ENCODE results near the gene ARMH2.

ARMH2 gene

DNA sequence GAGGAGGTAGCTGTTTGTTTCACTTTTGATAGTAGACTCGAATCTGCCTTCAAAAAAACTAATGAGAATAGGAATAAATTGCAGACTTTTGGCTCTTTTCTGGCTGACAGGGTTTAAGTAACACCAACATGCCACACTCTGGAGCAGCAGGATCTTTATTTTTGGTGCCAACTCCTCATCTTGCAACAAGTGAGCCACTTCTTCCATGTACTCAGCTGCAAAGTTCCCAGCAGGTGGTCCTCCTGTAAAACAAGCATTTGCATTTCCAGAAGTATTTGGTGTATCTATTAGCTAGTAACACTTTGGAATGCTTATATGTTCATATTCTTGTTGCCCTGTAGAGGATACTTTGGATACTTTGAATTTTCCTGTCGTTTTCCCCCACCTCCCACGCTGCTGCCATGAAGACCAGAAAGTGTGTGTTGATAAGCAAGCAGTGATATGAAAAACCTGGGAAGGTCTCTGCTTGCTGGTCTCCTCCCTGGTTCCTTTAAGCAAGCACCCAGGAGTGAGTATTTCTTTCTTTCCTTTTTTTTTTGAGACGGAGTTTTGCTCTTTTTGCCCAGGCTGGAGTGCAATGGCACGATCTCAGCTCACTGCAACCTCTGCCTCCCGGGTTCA, 1.0 kb downstream of the ARMH2 start:
- no peak overlapping the region for H3K4me3 ChIP-seq (ENCODE audit: control insufficient read depth in 1 of 7, extremely low read depth in 1 of 7, insufficient read depth in 4 of 7, low read depth in 2 of 7, low read length in 6 of 7)
- H3K27ac ChIP-seq (ENCODE audit: insufficient read depth in 1 of 2, low read depth in 1 of 2, low read length in 2 of 2, poor library complexity in 1 of 2, severe bottlenecking in 2 of 2): no peak overlapping the region
- ChIA-PET CTCF (interaction anchor here (0.8 to 1.7 kb wide), 3 partner anchors 11 to 220 kb away, joined by 4 to 6 read pairs (median 5); no protein-coding TSS in a partner anchor), POLR2A (no interaction called here)
- peaks cover 0 to 2% (median under 1%) of the 10 kb centered on the region in 4 experiments for H3K36me3 ChIP-seq (ENCODE audit: control insufficient read depth in 4 of 4, insufficient read depth in 4 of 4, low read length in 3 of 4)
- no peak for DNase-seq
- H3K4me1 ChIP-seq (ENCODE audit: control extremely low read depth in 1 of 4, control insufficient read depth in 4 of 4, insufficient read depth in 4 of 4, low read length in 3 of 4): no peaks in the 10 kb centered on the region
- WGBS (ENCODE audit: insufficient coverage): 93% methylated on average over 4 of the region's 6 CpGs
- no peaks in the 10 kb centered on the region for H3K9me3 ChIP-seq (ENCODE audit: control extremely low read depth in 1 of 5, control insufficient read depth in 4 of 5, insufficient read depth in 2 of 5, low read depth in 1 of 5, low read length in 4 of 5)
- no peaks in the 10 kb centered on the region for H3K27me3 ChIP-seq (replicated peaks in 2 of 5; ENCODE audit: control insufficient read depth in 4 of 5, insufficient read depth in 5 of 5, low read length in 4 of 5)

- H3K27ac ChIP-seq (ENCODE audit: insufficient read depth in 1 of 2, low read depth in 1 of 2, low read length in 2 of 2, poor library complexity in 1 of 2, severe bottlenecking in 2 of 2): no peak overlapping the region
- H3K4me3 ChIP-seq (ENCODE audit: control insufficient read depth in 1 of 7, extremely low read depth in 1 of 7, insufficient read depth in 4 of 7, low read depth in 2 of 7, low read length in 6 of 7): no peak overlapping the region
- no peaks in the 10 kb centered on the region for H3K27me3 ChIP-seq (replicated peaks in 2 of 5; ENCODE audit: control insufficient read depth in 4 of 5, insufficient read depth in 5 of 5, low read length in 4 of 5)
- H3K4me1 ChIP-seq (ENCODE audit: control extremely low read depth in 1 of 4, control insufficient read depth in 4 of 4, insufficient read depth in 4 of 4, low read length in 3 of 4): no peaks in the 10 kb centered on the region
- H3K9me3 ChIP-seq (ENCODE audit: control extremely low read depth in 1 of 5, control insufficient read depth in 4 of 5, insufficient read depth in 2 of 5, low read depth in 1 of 5, low read length in 4 of 5): no peaks in the 10 kb centered on the region
- DNase-seq: no peak
- H3K36me3 ChIP-seq (ENCODE audit: control insufficient read depth in 4 of 4, insufficient read depth in 4 of 4, low read length in 3 of 4): no peaks in the 10 kb centered on the region
- ChIA-PET POLR2A (no interaction called here), CTCF (interaction anchor here (0.8 to 1.7 kb wide), 2 partner anchors 21 to 221 kb away, joined by 4 to 5 read pairs; no protein-coding TSS in a partner anchor)
- WGBS (ENCODE audit: insufficient coverage): 100% methylated on average over 2 of the region's 6 CpGs
Measured at GRCh38 chr6:24796616-24797290, 2.0 kb downstream of the ARMH2 start.

- ChIA-PET POLR2A (no interaction called here), CTCF (interaction anchor here (1.0 kb wide), 1 partner anchor 16 kb away, joined by 3 read pairs; no protein-coding TSS in a partner anchor)
- H3K27ac ChIP-seq (ENCODE audit: insufficient read depth in 1 of 2, low read depth in 1 of 2, low read length in 2 of 2, poor library complexity in 1 of 2, severe bottlenecking in 2 of 2): no peak overlapping the region
- H3K36me3 ChIP-seq (ENCODE audit: control insufficient read depth in 4 of 4, insufficient read depth in 4 of 4, low read length in 3 of 4): no peaks in the 10 kb centered on the region
- no CpG with 5 or more reads among the region's 2 CpGs for WGBS (ENCODE audit: insufficient coverage)
- H3K4me3 ChIP-seq (ENCODE audit: control insufficient read depth in 1 of 7, extremely low read depth in 1 of 7, insufficient read depth in 4 of 7, low read depth in 2 of 7, low read length in 6 of 7): no peak overlapping the region
- no peaks in the 10 kb centered on the region for H3K9me3 ChIP-seq (ENCODE audit: control extremely low read depth in 1 of 5, control insufficient read depth in 4 of 5, insufficient read depth in 2 of 5, low read depth in 1 of 5, low read length in 4 of 5)
- DNase-seq: no peak
- no peaks in the 10 kb centered on the region for H3K27me3 ChIP-seq (replicated peaks in 2 of 5; ENCODE audit: control insufficient read depth in 4 of 5, insufficient read depth in 5 of 5, low read length in 4 of 5)
- no peaks in the 10 kb centered on the region for H3K4me1 ChIP-seq (ENCODE audit: control extremely low read depth in 1 of 4, control insufficient read depth in 4 of 4, insufficient read depth in 4 of 4, low read length in 3 of 4)
Measured at GRCh38 chr6:24795106-24795505, 3.6 kb downstream of the ARMH2 start.

- ChIA-PET CTCF (no interaction called here), POLR2A (no interaction called here)
- no CpG with 5 or more reads among the region's 4 CpGs for WGBS (ENCODE audit: insufficient coverage)
- Histone ChIP-seq H3K4me1 (ENCODE audit: control extremely low read depth in 1 of 4, control insufficient read depth in 4 of 4, insufficient read depth in 4 of 4, low read length in 3 of 4) (no peaks in the 10 kb centered on the region), H3K36me3 (ENCODE audit: control insufficient read depth in 4 of 4, insufficient read depth in 4 of 4, low read length in 3 of 4) (peaks cover 13 to 49% (median 31%) of the 10 kb centered on the region in 4 experiments), H3K27ac (ENCODE audit: insufficient read depth in 1 of 2, low read depth in 1 of 2, low read length in 2 of 2, poor library complexity in 1 of 2, severe bottlenecking in 2 of 2) (no peak overlapping the region), H3K9me3 (ENCODE audit: control extremely low read depth in 1 of 5, control insufficient read depth in 4 of 5, insufficient read depth in 2 of 5, low read depth in 1 of 5, low read length in 4 of 5) (no peaks in the 10 kb centered on the region), H3K27me3 (replicated peaks in 2 of 5; ENCODE audit: control insufficient read depth in 4 of 5, insufficient read depth in 5 of 5, low read length in 4 of 5) (no peaks in the 10 kb centered on the region), H3K4me3 (ENCODE audit: control insufficient read depth in 1 of 7, extremely low read depth in 1 of 7, insufficient read depth in 4 of 7, low read depth in 2 of 7, low read length in 6 of 7) (no peak overlapping the region)
- no peak for DNase-seq
Measured at GRCh38 chr6:24788031-24788665, 10.6 kb downstream of the ARMH2 start.

DNA sequence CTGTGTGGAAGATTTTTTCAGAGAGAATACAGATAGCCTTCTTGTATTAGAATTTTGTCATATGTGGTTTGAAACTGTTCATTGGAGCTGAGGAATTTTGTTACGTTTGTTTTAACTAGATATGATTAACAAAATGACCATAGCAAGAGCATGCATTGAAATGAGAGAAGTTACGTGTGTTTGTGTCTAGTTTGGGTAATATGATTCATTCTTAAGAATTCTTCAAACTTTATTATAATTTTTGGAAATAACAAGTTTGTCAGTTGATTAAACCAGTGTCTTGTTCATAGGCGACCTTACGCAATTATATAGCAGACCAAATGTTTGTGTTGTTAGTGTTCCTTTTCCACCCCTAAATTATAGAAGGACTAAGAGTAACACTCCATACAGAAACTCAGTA, 18.5 kb downstream of the ARMH2 start:
- Histone ChIP-seq H3K27ac (ENCODE audit: insufficient read depth in 1 of 2, low read depth in 1 of 2, low read length in 2 of 2, poor library complexity in 1 of 2, severe bottlenecking in 2 of 2) (no peak overlapping the region), H3K27me3 (replicated peaks in 2 of 5; ENCODE audit: control insufficient read depth in 4 of 5, insufficient read depth in 5 of 5, low read length in 4 of 5) (no peaks in the 10 kb centered on the region), H3K9me3 (ENCODE audit: control extremely low read depth in 1 of 5, control insufficient read depth in 4 of 5, insufficient read depth in 2 of 5, low read depth in 1 of 5, low read length in 4 of 5) (no peaks in the 10 kb centered on the region), H3K36me3 (ENCODE audit: control insufficient read depth in 4 of 4, insufficient read depth in 4 of 4, low read length in 3 of 4) (peaks cover 7 to 57% (median 20%) of the 10 kb centered on the region in 4 experiments), H3K4me1 (ENCODE audit: control extremely low read depth in 1 of 4, control insufficient read depth in 4 of 4, insufficient read depth in 4 of 4, low read length in 3 of 4) (peaks cover 3 to 28% (median 16%) of the 10 kb centered on the region in 4 experiments), H3K4me3 (ENCODE audit: control insufficient read depth in 1 of 7, extremely low read depth in 1 of 7, insufficient read depth in 4 of 7, low read depth in 2 of 7, low read length in 6 of 7) (no peak overlapping the region)
- WGBS (ENCODE audit: insufficient coverage): no CpG with 5 or more reads among the region's 4 CpGs
- CTCF ChIA-PET: no interaction called here
- DNase-seq: no peak
- POLR2A ChIA-PET: no interaction called here

GRCh38 chr6:24779416-24780016, 19.2 kb downstream of the ARMH2 start:
- WGBS (ENCODE audit: insufficient coverage): 100% methylated on average over 2 of the region's 3 CpGs
- DNase-seq: no peak
- peak overlapping the region in 1 of 2 experiments; percentile 31 for H3K27ac ChIP-seq (ENCODE audit: insufficient read depth in 1 of 2, low read depth in 1 of 2, low read length in 2 of 2, poor library complexity in 1 of 2, severe bottlenecking in 2 of 2)
- peaks cover 3 to 32% (median 17%) of the 10 kb centered on the region in 4 experiments for H3K4me1 ChIP-seq (ENCODE audit: control extremely low read depth in 1 of 4, control insufficient read depth in 4 of 4, insufficient read depth in 4 of 4, low read length in 3 of 4)
- ChIA-PET POLR2A (no interaction called here), CTCF (interaction anchor here (1.0 to 1.1 kb wide), 2 partner anchors 16 to 27 kb away, joined by 3 to 4 read pairs; no protein-coding TSS in a partner anchor)
- H3K9me3 ChIP-seq (ENCODE audit: control extremely low read depth in 1 of 5, control insufficient read depth in 4 of 5, insufficient read depth in 2 of 5, low read depth in 1 of 5, low read length in 4 of 5): no peaks in the 10 kb centered on the region
- H3K4me3 ChIP-seq (ENCODE audit: control insufficient read depth in 1 of 7, extremely low read depth in 1 of 7, insufficient read depth in 4 of 7, low read depth in 2 of 7, low read length in 6 of 7): no peak overlapping the region
- peaks cover 7 to 51% (median 17%) of the 10 kb centered on the region in 4 experiments for H3K36me3 ChIP-seq (ENCODE audit: control insufficient read depth in 4 of 4, insufficient read depth in 4 of 4, low read length in 3 of 4)
- no peaks in the 10 kb centered on the region for H3K27me3 ChIP-seq (replicated peaks in 2 of 5; ENCODE audit: control insufficient read depth in 4 of 5, insufficient read depth in 5 of 5, low read length in 4 of 5)
